ENCODE results near the gene CCDC91. TPM values are rescaled to one million over a fixed set of nuclear protein-coding genes. Genes with fewer than 3 reads are reported as not detected.

CCDC91 gene
- total RNA-seq, 2 experiments from 2014 or later, result 52.9 to 55.3 TPM

DNA sequence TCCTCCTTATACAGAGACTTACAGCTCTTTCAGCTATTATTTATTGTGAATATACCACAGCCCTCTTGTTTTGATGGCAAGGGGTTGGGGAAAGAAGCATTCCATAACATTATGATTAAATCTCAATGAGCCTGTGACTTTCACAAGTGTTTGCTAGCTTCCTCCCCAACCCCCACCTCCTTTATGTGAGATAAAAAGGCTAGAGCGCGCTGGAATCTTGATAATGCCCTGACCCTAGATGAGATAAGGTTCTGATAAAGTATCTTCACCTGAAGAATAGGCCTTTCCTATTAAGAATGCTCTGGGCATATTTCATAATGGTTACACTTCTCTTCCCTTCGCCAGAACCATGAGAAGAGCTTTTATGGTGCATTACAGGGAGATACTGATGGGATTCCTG lies 236.8 kb downstream of the CCDC91 start:
- peaks cover 17% of the 10 kb centered on the region for H3K36me3 Mint-ChIP-seq (ENCODE audit: low read depth)

GRCh38 chr12:28440081-28440608 lies 249.9 kb downstream of the CCDC91 start:
- no peaks in the 10 kb centered on the region for H3K9me3 Mint-ChIP-seq
- Histone ChIP-seq H3K9me3 (ENCODE audit: control insufficient read depth in 1 of 2, insufficient read depth in 1 of 2, low read length in 2 of 2) (no peaks in the 10 kb centered on the region), H3K27ac (ENCODE audit: low read depth in 1 of 2, low read length in 2 of 2) (no peak overlapping the region), H3K27me3 (ENCODE audit: control insufficient read depth in 1 of 2, insufficient read depth in 2 of 2, low read length in 2 of 2) (no peaks in the 10 kb centered on the region), H3K4me3 (ENCODE audit: low read length) (no peak overlapping the region), H3K4me1 (ENCODE audit: insufficient read depth, low read length) (no peaks in the 10 kb centered on the region), H3K36me3 (ENCODE audit: insufficient read depth, low read length) (no peaks in the 10 kb centered on the region)
- H3K27me3 Mint-ChIP-seq, result no peaks in the 10 kb centered on the region
- no peak overlapping the region for H3K4me3 Mint-ChIP-seq
- no peak overlapping the region for H3K27ac Mint-ChIP-seq
- DNase-seq, result no peak
- CTCF ChIA-PET, result no interaction called here
- H3K4me1 Mint-ChIP-seq (ENCODE audit: low read depth), result peaks cover 8% of the 10 kb centered on the region
- POLR2A ChIA-PET, result no interaction called here
- peaks cover 6% of the 10 kb centered on the region for H3K36me3 Mint-ChIP-seq (ENCODE audit: low read depth)
- ATAC-seq (ENCODE audit: poor library complexity), result no peak
- intact Hi-C loops (cut with DNase I, micrococcal nuclease), result no loop called here
- TF ChIP-seq, protein P1, sequence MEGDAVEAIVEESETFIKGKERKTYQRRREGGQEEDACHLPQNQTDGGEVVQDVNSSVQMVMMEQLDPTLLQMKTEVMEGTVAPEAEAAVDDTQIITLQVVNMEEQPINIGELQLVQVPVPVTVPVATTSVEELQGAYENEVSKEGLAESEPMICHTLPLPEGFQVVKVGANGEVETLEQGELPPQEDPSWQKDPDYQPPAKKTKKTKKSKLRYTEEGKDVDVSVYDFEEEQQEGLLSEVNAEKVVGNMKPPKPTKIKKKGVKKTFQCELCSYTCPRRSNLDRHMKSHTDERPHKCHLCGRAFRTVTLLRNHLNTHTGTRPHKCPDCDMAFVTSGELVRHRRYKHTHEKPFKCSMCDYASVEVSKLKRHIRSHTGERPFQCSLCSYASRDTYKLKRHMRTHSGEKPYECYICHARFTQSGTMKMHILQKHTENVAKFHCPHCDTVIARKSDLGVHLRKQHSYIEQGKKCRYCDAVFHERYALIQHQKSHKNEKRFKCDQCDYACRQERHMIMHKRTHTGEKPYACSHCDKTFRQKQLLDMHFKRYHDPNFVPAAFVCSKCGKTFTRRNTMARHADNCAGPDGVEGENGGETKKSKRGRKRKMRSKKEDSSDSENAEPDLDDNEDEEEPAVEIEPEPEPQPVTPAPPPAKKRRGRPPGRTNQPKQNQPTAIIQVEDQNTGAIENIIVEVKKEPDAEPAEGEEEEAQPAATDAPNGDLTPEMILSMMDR (IDR thresholded peaks at IDR 0.05), result no peak

More for the DNA sequence above, 236.8 kb downstream of the CCDC91 start:
- DNase-seq, result no peak
- H3K4me1 Mint-ChIP-seq (ENCODE audit: low read depth), result no peaks in the 10 kb centered on the region
- ATAC-seq (ENCODE audit: poor library complexity), result no peak
- no peaks in the 10 kb centered on the region for H3K9me3 ChIP-seq (ENCODE audit: control insufficient read depth in 1 of 2, insufficient read depth in 1 of 2, low read length in 2 of 2)
- no peak overlapping the region for H3K27ac Mint-ChIP-seq
- no peak overlapping the region for H3K4me3 ChIP-seq (ENCODE audit: low read length)
- no peaks in the 10 kb centered on the region for H3K9me3 Mint-ChIP-seq
- H3K4me3 Mint-ChIP-seq, result no peak overlapping the region
- H3K27me3 ChIP-seq (ENCODE audit: control insufficient read depth in 1 of 2, insufficient read depth in 2 of 2, low read length in 2 of 2), result no peaks in the 10 kb centered on the region
- H3K27ac ChIP-seq (ENCODE audit: low read depth in 1 of 2, low read length in 2 of 2), result no peak overlapping the region
- ChIA-PET CTCF (no interaction called here), POLR2A (no interaction called here)
- intact Hi-C loops (cut with DNase I, micrococcal nuclease), result no loop called here
- no peaks in the 10 kb centered on the region for H3K4me1 ChIP-seq (ENCODE audit: insufficient read depth, low read length)
- no peaks in the 10 kb centered on the region for H3K27me3 Mint-ChIP-seq
- H3K36me3 ChIP-seq (ENCODE audit: insufficient read depth, low read length), result no peaks in the 10 kb centered on the region
- TF ChIP-seq, protein P1 (IDR thresholded peaks at IDR 0.05), result no peak

- no peak overlapping the region for H3K4me3 Mint-ChIP-seq
- no peaks in the 10 kb centered on the region for H3K4me1 Mint-ChIP-seq (ENCODE audit: low read depth)
- Histone ChIP-seq H3K4me3 (ENCODE audit: low read length) (no peak overlapping the region), H3K27me3 (ENCODE audit: control insufficient read depth in 1 of 2, insufficient read depth in 2 of 2, low read length in 2 of 2) (no peaks in the 10 kb centered on the region), H3K27ac (ENCODE audit: low read depth in 1 of 2, low read length in 2 of 2) (no peak overlapping the region), H3K36me3 (ENCODE audit: insufficient read depth, low read length) (no peaks in the 10 kb centered on the region), H3K9me3 (ENCODE audit: control insufficient read depth in 1 of 2, insufficient read depth in 1 of 2, low read length in 2 of 2) (no peaks in the 10 kb centered on the region), H3K4me1 (ENCODE audit: insufficient read depth, low read length) (no peaks in the 10 kb centered on the region)
- no peak overlapping the region for H3K27ac Mint-ChIP-seq
- ChIA-PET CTCF (no interaction called here), POLR2A (no interaction called here)
- no peaks in the 10 kb centered on the region for H3K27me3 Mint-ChIP-seq
- H3K36me3 Mint-ChIP-seq (ENCODE audit: low read depth), result peaks cover 8% of the 10 kb centered on the region
- no peak for DNase-seq
- TF ChIP-seq, protein P1 (IDR thresholded peaks at IDR 0.05), result no peak
- intact Hi-C loops (cut with DNase I, micrococcal nuclease), result no loop called here
- ATAC-seq (ENCODE audit: poor library complexity), result no peak
- H3K9me3 Mint-ChIP-seq, result no peaks in the 10 kb centered on the region
Measured at GRCh38 chr12:28442101-28442500, 251.8 kb downstream of the CCDC91 start.
